Stimulated activated naive CD8-positive, alpha-beta T cell treated with anti-CD3 and anti-CD28 coated beads, Interleukin-15, amount 100 ng/mL, for 72 hours (primary cell): ENCODE data around the gene CLBA1.

Experiments
- ATAC-seq: fragments of 150-1000 bp; cut with Tn5 transposase; 2 replicates; pipeline ENCODE4 v1.10.0; 2021; ENCODE audit warnings: mild to moderate bottlenecking, moderate library complexity
- DNase-seq, 2 donors: peaks; one replicate each; pipeline ENCODE4 v3.0.0; 2021 to 2022
- H3K27ac Mint-ChIP-seq, 2 donors: one replicate each; pipeline ENCODE4 v1.8.0; 2022; ENCODE audit warnings: mild to moderate bottlenecking in 2 of 2, mixed read lengths in 2 of 2, moderate library complexity in 2 of 2
- H3K27me3 Mint-ChIP-seq: one replicate; pipeline ENCODE4 v1.8.0; 2022; ENCODE audit warnings: mixed read lengths
- H3K4me1 Mint-ChIP-seq: one replicate; pipeline ENCODE4 v1.8.0; 2022; ENCODE audit warnings: mild to moderate bottlenecking, mixed read lengths
- H3K4me3 Mint-ChIP-seq, 2 donors: one replicate each; pipeline ENCODE4 v1.8.0; 2022; ENCODE audit warnings: mild to moderate bottlenecking in 2 of 2, mixed read lengths in 2 of 2, moderate library complexity in 1 of 2
- H3K9me3 Mint-ChIP-seq, 2 donors: one replicate each; pipeline ENCODE4 v1.8.0; 2022; ENCODE audit warnings: mixed read lengths in 2 of 2

Gene CLBA1

DNA sequence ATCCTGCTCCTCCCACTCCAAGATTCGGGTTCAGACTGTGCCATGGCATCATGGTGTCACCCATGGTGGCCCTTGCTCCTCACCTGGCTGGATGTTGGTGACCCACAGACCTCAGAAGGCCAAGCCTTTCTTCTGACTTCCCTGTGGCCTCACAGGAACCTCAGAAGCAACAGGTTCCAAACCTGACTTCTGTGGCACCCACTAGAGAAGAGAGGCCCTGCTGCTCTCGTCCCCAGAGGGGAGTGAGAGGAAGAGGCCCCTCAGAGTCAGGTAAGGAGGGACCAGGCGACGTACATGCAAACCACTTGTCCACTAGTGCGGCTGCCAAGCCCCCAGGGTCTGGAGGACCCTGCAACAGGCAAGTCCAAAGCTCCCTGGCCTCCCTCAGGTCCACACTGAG is 10.4 kb downstream of the CLBA1 start:
- ATAC-seq (no peak), DNase-seq (no peak)
- H3K27me3 Mint-ChIP-seq, result no peaks in the 10 kb centered on the region
- H3K9me3 Mint-ChIP-seq, result no peaks in the 10 kb centered on the region
- H3K4me3 Mint-ChIP-seq, result no peak overlapping the region
- H3K4me1 Mint-ChIP-seq, result no peaks in the 10 kb centered on the region
- H3K27ac Mint-ChIP-seq, result peak overlapping the region in 1 of 2 donors; percentile 55

DNA sequence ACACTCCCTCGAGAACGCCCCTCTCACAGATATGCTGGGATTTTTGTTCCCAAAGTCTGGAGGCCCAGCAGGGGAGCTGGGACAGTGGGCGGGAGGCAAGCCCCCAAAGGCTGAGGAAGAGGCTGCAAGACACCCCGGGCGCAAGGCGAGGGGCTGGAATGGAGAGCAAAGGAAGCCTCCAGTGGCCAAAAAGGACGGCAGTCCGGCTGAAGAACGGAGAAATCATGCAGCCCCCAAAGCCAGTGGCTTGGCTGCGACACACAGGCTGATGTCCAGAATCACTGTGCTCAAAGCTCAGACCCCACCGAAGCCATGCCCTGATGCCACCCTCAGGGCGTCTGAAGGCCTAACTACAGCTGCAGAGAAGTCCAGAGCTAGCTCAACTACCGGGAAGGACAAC is 10.9 kb downstream of the CLBA1 start:
- ATAC-seq (no peak), DNase-seq (no peak)
- no peaks in the 10 kb centered on the region for H3K27me3 Mint-ChIP-seq
- no peak overlapping the region for H3K4me3 Mint-ChIP-seq
- no peak overlapping the region for H3K27ac Mint-ChIP-seq
- H3K9me3 Mint-ChIP-seq, result no peaks in the 10 kb centered on the region
- no peaks in the 10 kb centered on the region for H3K4me1 Mint-ChIP-seq

DNA sequence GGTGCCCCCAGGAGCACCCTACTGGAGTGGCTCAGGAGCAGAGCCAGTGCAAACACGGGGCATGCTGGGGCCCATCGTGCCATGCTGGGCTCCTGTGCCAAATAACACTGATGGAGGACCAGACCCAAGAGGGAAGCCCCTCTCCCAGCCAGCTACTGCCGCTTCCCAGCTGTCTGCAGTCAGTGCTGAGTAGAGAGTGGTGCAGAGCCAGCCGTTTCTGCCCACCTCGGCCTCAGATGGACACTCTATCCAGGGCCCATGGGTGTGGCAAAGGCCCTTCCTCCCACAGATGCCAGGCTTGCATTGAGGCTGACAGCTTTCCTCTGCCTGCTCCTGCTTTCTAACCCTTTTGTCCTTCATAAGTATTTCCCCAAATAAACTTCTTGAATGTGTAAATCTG is 13.2 kb downstream of the CLBA1 start:
- H3K9me3 Mint-ChIP-seq, result no peaks in the 10 kb centered on the region
- no peak overlapping the region for H3K27ac Mint-ChIP-seq
- H3K4me1 Mint-ChIP-seq, result no peaks in the 10 kb centered on the region
- no peaks in the 10 kb centered on the region for H3K27me3 Mint-ChIP-seq
- DNase-seq (no peak), ATAC-seq (no peak)
- H3K4me3 Mint-ChIP-seq, result no peak overlapping the region

DNA sequence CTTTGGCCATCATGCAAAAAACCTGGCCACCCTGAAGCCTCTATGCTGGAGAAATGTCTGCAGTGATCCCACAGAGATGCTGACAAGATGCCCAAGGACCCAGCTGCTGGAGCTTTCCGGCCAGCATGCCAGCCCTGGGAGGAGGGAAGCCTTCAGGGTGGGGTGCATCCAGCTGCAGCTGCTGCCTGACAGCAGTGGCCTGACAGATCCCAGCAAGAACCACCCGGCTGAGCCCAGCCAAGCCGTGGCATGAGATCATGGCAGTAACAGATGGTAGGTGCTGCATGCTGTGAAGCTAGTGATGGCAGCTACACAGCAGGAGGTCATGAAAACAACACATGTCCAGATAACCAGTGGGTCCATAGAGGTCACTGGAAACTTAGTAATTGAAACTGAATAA is 13.8 kb downstream of the CLBA1 start:
- no peak overlapping the region for H3K4me3 Mint-ChIP-seq
- H3K27me3 Mint-ChIP-seq, result no peaks in the 10 kb centered on the region
- ATAC-seq (no peak), DNase-seq (no peak)
- H3K4me1 Mint-ChIP-seq, result no peaks in the 10 kb centered on the region
- no peak overlapping the region for H3K27ac Mint-ChIP-seq
- no peaks in the 10 kb centered on the region for H3K9me3 Mint-ChIP-seq

DNA sequence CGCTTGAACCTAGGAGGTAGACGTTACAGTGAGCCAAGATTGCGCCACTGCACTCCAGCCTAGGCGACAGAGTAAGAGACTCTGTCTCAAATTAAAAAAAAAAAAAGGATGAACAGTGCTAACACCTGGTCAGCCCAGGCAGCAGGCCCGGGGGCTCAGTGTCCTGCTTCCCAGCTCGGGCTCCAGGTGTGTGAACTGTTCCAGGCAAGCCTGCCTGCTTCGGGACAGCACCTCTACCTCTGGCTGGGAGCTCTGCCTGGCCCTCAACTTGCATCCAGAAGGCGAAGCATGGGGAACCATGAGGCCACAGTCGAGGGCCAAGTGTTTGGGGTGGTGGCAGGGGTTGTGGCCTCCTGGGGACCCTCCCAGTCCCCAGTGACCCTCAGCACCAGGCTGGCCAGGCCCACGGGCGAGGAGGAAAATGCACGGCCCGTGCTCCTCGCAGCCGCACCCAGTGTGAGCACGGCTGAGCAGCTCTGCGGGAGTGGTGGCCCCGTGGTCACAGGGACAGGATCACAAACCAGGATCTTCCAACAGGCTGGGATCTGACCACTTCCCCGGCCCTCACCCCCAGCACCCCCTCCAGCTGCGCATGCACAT is 19.8 kb downstream of the CLBA1 start:
- DNase-seq (no peak), ATAC-seq (peak; percentile 51)
- Mint-ChIP-seq H3K27ac (peak overlapping the region in 1 of 2 donors; percentile 63), H3K4me3 (no peak overlapping the region), H3K27me3 (no peaks in the 10 kb centered on the region), H3K9me3 (no peaks in the 10 kb centered on the region), H3K4me1 (peaks cover 4% of the 10 kb centered on the region)

DNA sequence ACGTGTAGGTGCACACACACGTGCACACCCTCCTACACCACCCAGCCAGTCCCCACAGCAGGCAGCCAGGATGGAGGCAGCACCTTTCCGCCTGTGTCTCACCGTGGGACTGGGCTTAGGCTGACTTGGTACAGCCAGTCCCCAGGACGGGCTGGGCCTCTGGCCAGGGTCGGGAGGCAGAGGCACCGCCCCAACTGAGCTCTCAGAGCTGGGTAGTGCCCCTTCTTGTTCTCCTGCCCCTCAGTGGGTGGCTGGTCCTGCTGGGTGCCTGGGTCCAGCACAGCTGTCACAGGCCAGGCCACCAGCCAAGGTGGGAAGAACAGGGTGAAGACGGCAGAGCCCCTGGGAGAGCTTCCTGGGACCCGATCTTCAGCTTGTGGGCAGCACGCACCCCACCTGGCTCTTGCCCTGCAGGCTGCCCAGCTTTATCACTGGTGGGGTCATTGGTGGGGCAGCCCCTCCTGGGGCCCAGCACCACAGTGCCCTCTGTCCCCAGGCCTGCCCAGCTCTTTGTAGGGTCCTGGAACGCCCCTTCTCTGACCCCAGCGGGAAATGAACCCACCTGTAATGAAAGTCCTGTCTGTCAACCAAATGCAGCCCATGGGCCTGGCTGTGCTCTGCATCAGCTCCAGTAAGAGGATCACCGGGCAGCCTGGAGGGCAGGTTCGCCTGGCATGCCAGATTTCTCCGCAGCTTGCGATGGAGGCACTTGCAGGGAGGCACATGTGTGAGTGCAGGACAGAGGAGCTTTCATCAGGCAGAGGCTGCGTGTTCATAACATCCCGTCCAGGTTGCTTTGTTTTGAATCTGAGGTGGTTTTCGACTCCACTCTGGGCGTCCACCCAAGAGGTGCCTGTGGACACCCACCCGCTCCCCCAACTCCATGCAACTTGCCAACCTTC is 20.6 kb downstream of the CLBA1 start:
- DNase-seq (no peak), ATAC-seq (peak; percentile 58)
- H3K4me1 Mint-ChIP-seq, result peaks cover 4% of the 10 kb centered on the region
- peak overlapping the region in 1 of 2 donors; percentile 63 for H3K27ac Mint-ChIP-seq
- no peaks in the 10 kb centered on the region for H3K9me3 Mint-ChIP-seq
- no peaks in the 10 kb centered on the region for H3K27me3 Mint-ChIP-seq
- no peak overlapping the region for H3K4me3 Mint-ChIP-seq

DNA sequence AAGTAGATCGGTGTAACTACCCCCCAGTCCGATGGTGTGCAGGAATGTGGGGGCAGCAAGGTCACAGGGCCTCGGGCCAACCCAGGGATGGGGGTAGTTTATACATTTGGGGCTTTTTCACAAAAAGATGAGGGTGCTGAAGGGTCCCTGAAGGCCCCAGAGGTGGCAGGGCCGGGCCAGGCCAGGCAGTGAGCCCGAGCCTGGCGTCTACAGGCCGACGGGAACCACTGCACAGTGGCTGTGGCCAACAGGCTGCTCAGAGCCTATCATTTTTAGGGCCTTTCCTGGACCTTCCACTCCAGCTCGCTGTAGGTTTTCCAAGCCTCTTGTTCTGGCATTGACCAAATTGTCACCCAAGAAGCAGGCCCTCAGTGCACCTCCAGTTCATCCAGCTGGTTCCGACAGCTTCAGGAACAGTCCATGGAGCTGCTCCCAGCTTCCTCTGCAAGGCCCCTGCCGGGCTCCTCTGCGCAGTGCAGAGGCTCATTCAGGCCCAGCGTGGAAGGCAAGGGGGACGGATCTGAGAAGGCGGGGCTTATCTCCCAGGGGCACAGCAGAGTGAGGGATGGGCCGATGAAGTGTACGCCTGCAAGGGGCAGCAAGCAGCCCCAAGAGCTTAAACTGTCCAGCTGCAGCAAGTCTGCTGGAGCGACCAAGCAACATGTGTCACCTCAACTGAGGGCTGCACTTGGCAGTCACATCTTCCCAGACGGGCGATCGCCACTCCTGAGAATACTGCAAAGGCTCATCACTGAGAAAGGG is 21.4 kb downstream of the CLBA1 start:
- ATAC-seq, result peak; percentile 24
- H3K4me3 Mint-ChIP-seq, result no peak overlapping the region

DNA sequence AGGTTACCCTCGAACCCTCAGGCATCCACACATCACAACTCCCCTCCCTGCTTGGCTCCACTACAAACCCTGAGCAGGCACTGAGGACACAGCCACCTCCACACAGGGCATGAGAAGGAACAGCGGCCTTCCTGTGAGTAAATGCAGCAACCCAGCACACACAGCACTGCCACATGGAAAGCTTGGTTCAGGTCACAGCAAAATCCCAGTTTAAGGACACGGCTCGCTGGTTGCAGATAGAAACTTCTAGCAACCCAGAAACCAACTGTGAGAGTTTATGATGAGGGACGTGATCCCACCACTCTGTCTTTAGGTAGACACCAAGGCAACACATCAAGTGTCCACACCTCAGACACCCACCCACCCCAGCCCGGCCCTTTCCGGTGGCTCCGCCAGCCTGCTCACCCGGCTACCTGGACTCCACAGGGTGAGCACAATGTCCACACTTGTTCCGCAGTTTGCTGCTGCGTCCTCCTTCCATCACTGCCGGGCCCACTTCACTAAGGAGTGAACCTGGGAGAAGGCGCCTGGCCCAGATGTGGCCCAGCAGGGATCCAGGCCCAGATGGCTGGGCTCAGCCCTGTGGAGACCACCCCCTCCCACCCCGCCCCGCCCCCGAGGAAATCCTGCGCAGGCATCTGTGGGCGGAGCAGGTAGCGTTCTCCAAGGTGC is 22.1 kb downstream of the CLBA1 start:
- Mint-ChIP-seq H3K27me3 (no peaks in the 10 kb centered on the region), H3K4me1 (peaks cover 4% of the 10 kb centered on the region), H3K27ac (no peak overlapping the region), H3K4me3 (no peak overlapping the region), H3K9me3 (no peaks in the 10 kb centered on the region)
- ATAC-seq, result no peak
- DNase-seq, result no peak

More for the DNA sequence above, 21.4 kb downstream of the CLBA1 start:
- DNase-seq, result no peak
- H3K9me3 Mint-ChIP-seq, result no peaks in the 10 kb centered on the region
- no peaks in the 10 kb centered on the region for H3K27me3 Mint-ChIP-seq
- peaks cover 4% of the 10 kb centered on the region for H3K4me1 Mint-ChIP-seq
- no peak overlapping the region for H3K27ac Mint-ChIP-seq

DNA sequence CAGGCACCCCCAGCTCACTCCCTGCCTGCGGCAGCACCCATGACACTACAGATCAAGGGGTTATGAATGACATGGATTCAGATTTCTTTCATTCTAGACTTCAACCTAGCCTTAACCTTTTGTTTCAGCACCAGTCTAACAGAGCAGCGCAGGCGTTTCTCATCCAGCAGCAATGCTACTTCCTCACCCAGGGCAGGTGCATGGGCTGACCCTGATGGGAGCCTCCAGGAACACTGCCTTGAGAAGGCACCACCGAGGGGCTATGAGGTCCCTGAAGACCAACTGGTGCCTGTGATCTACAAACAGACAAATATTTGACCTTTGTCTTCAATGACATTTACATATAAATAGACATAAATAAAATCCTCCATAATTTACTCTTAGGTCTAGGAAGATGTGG is 24.5 kb downstream of the CLBA1 start:
- H3K9me3 Mint-ChIP-seq, result no peaks in the 10 kb centered on the region
- H3K4me3 Mint-ChIP-seq, result no peak overlapping the region
- no peak for ATAC-seq
- no peak for DNase-seq
- no peaks in the 10 kb centered on the region for H3K27me3 Mint-ChIP-seq
- H3K4me1 Mint-ChIP-seq, result peaks cover 27% of the 10 kb centered on the region
- no peak overlapping the region for H3K27ac Mint-ChIP-seq

DNA sequence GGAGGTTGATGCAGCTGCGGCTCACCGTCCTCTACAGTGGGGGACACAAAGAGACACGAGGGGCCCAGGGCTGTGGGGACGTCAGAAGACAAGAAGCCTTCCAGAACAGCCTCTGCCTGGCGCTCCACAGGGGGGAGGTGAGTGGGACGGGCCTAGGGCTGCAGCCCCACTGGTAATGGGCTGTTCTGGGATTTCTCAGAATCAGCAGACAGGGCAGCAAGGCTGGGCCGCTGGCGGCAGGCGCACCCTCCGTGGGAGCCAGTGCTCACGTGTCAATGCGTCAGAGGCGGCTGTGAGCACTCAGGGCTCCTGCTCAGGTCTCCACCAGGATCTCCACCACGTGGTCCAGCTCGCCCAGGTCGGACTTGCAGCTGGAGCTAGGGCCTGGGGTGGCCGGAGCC is 25.3 kb downstream of the CLBA1 start:
- ATAC-seq, result no peak
- peaks cover 31% of the 10 kb centered on the region for H3K4me1 Mint-ChIP-seq
- no peaks in the 10 kb centered on the region for H3K9me3 Mint-ChIP-seq
- no peak overlapping the region for H3K4me3 Mint-ChIP-seq
- H3K27me3 Mint-ChIP-seq, result no peaks in the 10 kb centered on the region
- no peak overlapping the region for H3K27ac Mint-ChIP-seq
- no peak for DNase-seq

DNA sequence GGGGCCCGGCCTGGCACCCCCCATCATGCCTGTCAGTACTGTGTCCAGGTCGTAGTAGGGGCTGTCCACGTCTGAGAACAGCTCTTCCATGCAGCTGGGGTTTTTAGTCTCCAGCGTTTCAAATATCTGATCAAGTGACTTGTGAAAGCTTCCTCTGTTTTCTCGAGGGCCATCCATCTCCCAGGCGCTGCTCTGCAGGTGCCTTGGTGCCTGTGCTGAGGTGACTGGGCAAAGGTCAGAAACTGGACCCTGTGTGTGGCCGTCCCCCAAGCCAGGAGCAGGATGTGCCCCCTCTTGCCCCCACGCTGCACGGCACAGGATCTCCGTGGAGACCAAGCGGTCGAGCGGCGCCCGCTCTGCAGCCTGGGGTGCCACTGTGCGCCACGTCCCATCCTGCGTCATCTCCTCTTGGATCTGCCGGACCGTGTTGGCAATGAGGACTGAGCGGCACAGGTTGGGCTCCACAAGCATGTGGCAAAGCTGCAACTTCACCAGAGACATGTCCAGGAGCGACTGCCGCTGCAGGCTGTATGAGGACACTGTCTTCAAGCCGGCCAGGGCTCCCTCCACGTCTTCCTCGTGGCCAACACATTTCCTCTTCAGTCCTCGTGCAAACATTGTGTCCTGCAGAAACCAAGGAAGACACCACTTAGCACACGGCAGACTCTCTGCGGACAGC is 25.9 kb downstream of the CLBA1 start:
- DNase-seq (no peak), ATAC-seq (no peak)
- Mint-ChIP-seq H3K4me3 (no peak overlapping the region), H3K27ac (peak overlapping the region in 1 of 2 donors; percentile 48), H3K9me3 (no peaks in the 10 kb centered on the region), H3K27me3 (no peaks in the 10 kb centered on the region), H3K4me1 (peaks cover 36% of the 10 kb centered on the region)

DNA sequence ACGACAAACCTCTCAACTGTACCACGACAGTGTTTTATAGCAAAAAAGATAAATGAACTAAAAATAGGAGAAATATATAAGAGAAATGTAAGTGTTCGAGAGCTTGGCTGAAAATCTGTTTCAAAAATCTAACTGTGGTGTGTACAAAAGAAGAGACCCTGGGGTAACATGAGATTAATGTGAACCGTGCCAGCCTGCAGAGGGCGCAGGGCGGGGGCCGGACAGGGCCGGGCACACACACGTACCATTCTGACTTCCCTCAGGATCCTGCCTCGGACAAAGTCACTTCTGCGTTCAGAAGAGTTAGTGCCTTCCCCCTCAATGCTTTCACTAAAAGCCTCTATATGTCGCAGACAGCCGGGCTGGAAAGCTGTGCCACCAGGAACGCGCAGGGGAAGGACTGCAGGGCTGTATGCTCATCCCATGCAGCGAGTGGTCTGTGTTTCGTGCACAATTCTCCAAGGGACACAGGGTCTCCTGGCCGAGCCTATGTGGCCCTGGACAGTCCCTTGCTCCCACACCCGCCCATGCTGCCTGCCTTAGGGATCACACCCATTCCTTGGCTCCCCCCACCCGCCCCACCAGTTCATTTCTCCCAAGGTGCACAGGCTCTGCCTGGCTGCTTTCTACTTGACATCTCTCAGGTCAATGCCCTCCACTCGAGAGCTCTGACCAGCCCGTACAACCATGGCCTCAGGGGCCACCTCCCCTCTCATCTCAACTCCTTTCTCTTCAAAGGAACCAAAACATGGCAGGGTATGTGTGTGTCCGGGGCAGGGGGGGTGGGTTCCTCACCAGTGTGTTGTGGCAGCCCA is 26.8 kb downstream of the CLBA1 start:
- DNase-seq (no peak), ATAC-seq (no peak)
- Mint-ChIP-seq H3K27me3 (no peaks in the 10 kb centered on the region), H3K9me3 (no peaks in the 10 kb centered on the region), H3K4me1 (peaks cover 46% of the 10 kb centered on the region), H3K4me3 (no peak overlapping the region), H3K27ac (no peak overlapping the region)

DNA sequence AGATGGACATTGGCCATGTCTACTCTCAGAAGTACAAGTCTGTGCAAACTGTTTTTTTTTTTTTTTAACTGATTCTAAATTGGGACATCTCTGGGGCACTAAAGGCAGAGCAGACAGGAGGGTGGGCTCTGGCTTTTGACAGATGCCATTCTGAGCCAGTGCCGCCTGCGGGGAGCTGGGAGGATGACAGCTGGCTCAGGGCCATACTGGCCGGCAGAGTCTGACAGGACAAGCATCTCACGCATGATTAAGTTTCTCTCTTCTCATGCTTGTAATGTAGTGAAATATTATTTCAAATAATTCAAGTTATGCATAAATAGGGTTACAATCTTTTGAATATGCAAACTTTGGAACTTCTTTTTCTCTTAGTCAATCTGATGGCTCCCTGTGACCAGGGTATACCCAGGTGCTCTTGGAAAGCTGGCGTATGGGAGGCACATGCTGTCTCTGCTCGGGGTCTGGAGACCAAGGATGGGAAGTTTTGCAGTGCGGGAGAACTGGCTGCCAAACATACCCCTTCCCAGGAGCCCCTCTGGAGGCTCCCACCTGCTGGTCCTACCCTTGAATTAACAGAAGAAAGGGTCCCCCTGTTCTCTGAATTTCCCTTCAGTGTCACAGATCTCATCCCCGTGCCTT is 27.7 kb downstream of the CLBA1 start:
- Mint-ChIP-seq H3K4me1 (peaks cover 55% of the 10 kb centered on the region), H3K4me3 (no peak overlapping the region), H3K9me3 (no peaks in the 10 kb centered on the region), H3K27ac (no peak overlapping the region), H3K27me3 (no peaks in the 10 kb centered on the region)
- DNase-seq, result no peak
- no peak for ATAC-seq

DNA sequence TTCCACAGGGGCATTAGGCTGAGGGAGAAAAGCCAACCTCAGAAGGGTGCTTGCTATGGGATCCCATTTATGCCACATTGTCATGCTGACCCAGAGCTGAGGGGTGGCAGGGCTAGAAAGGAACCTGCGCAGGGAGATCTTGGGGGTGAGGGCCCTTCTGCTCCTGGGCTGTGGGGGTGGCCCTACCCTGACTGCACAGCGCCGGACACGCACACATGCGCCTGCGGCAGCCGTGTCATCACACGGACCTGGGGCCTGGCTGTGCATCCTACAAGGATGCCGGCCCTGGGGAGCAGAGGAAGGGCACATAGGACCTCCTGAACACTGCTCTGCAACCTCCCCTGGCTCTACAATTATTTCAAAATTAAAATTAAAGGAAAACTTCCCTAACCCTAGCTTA is 28.4 kb downstream of the CLBA1 start:
- DNase-seq, result no peak
- H3K27me3 Mint-ChIP-seq, result no peaks in the 10 kb centered on the region
- peak overlapping the region in 1 of 2 donors; percentile 71 for H3K27ac Mint-ChIP-seq
- no peaks in the 10 kb centered on the region for H3K9me3 Mint-ChIP-seq
- H3K4me3 Mint-ChIP-seq, result no peak overlapping the region
- ATAC-seq, result no peak
- H3K4me1 Mint-ChIP-seq, result peaks cover 62% of the 10 kb centered on the region
